Measurements from ENCODE around the gene PSMB3.

Gene PSMB3

DNA sequence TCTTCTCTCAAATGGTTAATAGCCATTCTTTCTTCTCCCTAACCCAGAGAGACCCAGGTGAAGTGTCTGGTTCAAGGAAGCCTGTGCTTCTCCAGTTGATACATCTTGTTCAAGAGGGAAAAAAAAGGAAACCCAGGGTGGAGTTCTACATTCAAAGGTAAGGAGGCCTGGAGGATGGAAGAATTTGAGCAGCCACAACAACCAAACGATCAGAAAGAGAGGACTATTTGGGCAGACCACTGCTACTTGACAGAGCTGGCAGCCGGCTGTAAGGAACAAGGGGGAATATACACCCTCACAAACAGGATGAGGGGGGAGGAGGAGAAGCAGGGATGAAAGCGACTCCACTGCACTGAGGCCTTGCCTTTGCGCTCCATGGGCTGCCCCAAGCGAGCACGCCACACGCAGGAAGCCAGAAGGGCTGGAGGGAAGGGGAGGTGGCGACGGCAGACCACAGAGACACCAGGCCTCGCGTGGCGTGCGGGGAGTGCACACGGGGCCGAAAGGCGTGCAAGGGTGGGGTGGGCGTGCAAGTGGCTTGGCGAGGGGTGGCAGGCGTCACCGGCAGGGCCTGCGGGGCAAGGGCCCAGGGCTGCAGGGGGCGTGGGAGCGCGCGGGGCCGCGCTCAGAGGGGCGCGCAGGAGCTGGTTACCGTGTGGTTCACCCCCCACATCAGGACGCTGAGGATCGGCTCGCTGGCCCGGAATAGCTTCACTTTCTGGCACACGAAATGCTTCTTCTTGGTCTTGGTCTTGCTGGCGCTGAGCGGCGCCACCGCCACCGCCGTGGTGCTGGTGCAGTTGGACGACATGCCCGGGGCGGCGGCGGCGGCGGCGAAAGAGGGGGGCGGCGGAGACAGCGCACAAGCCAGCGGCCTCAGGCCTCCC, 46.3 kb downstream of the PSMB3 start:
- peak; percentile 32 for DNase-seq

GRCh38 chr17:38799501-38800236, 47.1 kb downstream of the PSMB3 start, which contains the start of gene PIP4K2B:
TSS of gene PIP4K2B (minus strand) at chr17:38799556. CDS start at chr17:38799424, 132 bp downstream.
- peak; percentile 99 for DNase-seq

DNA sequence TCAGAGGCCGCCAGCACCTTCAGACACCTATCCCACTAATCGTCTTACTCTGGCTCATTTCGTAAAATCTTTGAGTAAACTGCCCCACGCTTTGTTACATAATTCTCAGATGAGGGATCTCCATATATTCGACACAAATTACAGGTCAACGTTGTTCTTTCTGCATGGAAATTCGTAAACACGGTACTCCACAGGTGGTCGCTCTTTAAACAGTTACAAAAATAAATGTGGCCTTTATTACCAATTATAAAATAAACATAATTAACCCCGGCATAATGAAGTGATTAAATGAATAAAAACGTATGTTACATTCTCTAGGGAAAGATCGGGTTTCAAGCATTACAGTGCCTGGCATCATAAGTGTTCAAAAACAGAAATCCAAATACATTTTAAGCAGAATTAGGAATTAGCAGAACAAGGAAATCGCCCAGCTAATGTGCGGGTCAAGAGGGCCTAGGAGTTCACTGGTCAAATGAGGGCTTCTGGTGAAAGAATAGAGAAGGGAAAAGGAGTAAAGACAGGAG, 47.8 kb downstream of the PSMB3 start:
- no peak for DNase-seq

DNA sequence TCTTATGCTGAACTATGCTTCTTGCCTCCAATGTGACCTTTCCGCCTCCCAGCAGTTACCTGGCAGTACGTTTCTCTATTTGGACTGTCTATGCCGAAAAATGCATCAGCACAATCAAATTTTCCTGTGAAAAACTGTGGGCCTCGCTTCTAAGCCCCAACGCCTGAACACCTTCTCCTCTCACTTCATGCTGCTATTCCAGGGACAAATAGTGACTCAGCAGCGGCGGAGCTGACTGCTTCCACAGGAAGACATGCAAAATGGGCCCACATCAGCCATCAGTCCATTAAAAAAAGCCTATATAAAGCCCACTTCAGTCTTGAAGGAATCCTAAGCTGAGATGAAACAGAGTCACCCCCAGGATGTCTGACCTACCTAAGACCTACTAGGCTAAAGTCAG, 57.3 kb downstream of the PSMB3 start:
- no peak for DNase-seq
